Spleen (tissue), 7 donors: Measurements from ENCODE around the gene DCLK2.

ENCODE experiments used
- CTCF ChIP-seq, 11 experiments: fragments of 200-600 bp in 7 of 11; fragments of 450-650 bp in 4 of 11; sonication (generic) in 4 of 11; IDR thresholded peaks in 8 of 11; conservative IDR thresholded peaks in 3 of 11; 1 replicate in 7 of 11; 2 replicates in 4 of 11; pipeline versions ENCODE4 v1.4.0 to v1.8.0; 2016 to 2021; ENCODE audit warnings: antibody characterized with exemption in 11 of 11, inconsistent platforms in 4 of 11, mild to moderate bottlenecking in 1 of 11
- POLR2A ChIP-seq, 3 donors: fragments of 450-650 bp; IDR thresholded peaks; one replicate each; pipeline ENCODE4 v1.5.1; 2017; ENCODE audit warnings: antibody characterized with exemption in 3 of 3, mild to moderate bottlenecking in 1 of 3
- POLR2AphosphoS5 ChIP-seq, 3 donors: sonication (generic); formaldehyde crosslinking; IDR thresholded peaks; one replicate each; pipeline ENCODE4 v1.5.1; 2017; ENCODE audit warnings: antibody characterized with exemption in 3 of 3
- donor health status: DM: no; HTN: no; CAD: no; lungs with moderate emphysema.
- donor health status: DM: no; HTN: no; CAD: no.
- donor health status: DM: no; HTN: no; CAD: no.

- no peak for TF ChIP-seq CTCF (IDR thresholded peaks at IDR 0.05 in 8 of 11, conservative IDR thresholded peaks at IDR 0.05 in 3 of 11)
- TF ChIP-seq POLR2AphosphoS5 (IDR thresholded peaks at IDR 0.05): no peak
- TF ChIP-seq POLR2A (IDR thresholded peaks at IDR 0.05): no peak
Measured at GRCh38 chr4:150164055-150164454, 85.8 kb downstream of the DCLK2 start.
